Esophagus (tissue), 2 donors: ENCODE measurements around the gene NHP2. TPM values are rescaled to one million over a fixed set of nuclear protein-coding genes. Genes with fewer than 3 reads are reported as not detected.
A peak's percentile ranks its signal among the peaks of the same experiment; 100 is the strongest.

Source experiments
- H3K27ac ChIP-seq, 2 donors: one replicate each; pipeline ENCODE4 v1.5.1; 2013; ENCODE audit warnings: low read depth in 2 of 2, mild to moderate bottlenecking in 2 of 2, inconsistent platforms in 1 of 2, low read length in 1 of 2, moderate library complexity in 1 of 2
- H3K27me3 ChIP-seq, 2 donors: one replicate each; pipeline ENCODE4 v1.6.1; 2013; ENCODE audit warnings: low read length in 2 of 2, control low read depth in 1 of 2, mild to moderate bottlenecking in 1 of 2; ENCODE audit not compliant: insufficient read depth in 2 of 2, control insufficient read depth in 1 of 2
- H3K36me3 ChIP-seq, 2 donors: one replicate each; pipeline ENCODE4 v1.6.1; 2013; ENCODE audit warnings: low read length in 1 of 2; ENCODE audit not compliant: control insufficient read depth in 2 of 2, insufficient read depth in 2 of 2
- H3K4me1 ChIP-seq, 2 donors: one replicate each; pipeline ENCODE4 v1.6.1; 2013; ENCODE audit warnings: low read length in 1 of 2; ENCODE audit not compliant: control insufficient read depth in 2 of 2, insufficient read depth in 2 of 2
- H3K4me3 ChIP-seq, 2 donors: one replicate each; pipeline ENCODE4 v1.5.1; 2013; ENCODE audit warnings: low read length in 2 of 2, mild to moderate bottlenecking in 2 of 2, low read depth in 1 of 2, moderate library complexity in 1 of 2
- H3K9me3 ChIP-seq, 2 donors: one replicate each; pipeline ENCODE4 v1.6.1; 2013; ENCODE audit warnings: mild to moderate bottlenecking in 2 of 2, low read depth in 1 of 2, low read length in 1 of 2, moderate library complexity in 1 of 2; ENCODE audit not compliant: control insufficient read depth in 2 of 2, insufficient read depth in 1 of 2
- WGBS, 2 donors: extraction: QIAGEN DNeasy Blood & Tissue Kit; methylation state at CpG; one replicate each; pipeline ENCODE4 v1.1.7; 2013; 5-methylcytosine and 5-hydroxymethylcytosine counted together
- polyA plus RNA-seq, 2 donors: library from polyadenylated mRNA; stranded (reverse); fragments of 200-250 nt; gene quantifications; one replicate each; pipeline ENCODE4 v1.2.3, GENCODE V29; 2013
- donor health status: healthy with polysubstance abuse.
- donor health status: Bipolar disorder and iron deficiency.

Gene NHP2
- polyA plus RNA-seq, 2 donors = 126 to 238 TPM

GRCh38 chr5:178112545-178112944 lies 41.1 kb downstream of the NHP2 start:
- Histone ChIP-seq H3K27ac (peak overlapping the region; percentile 88 to 92), H3K4me3 (no peak overlapping the region), H3K27me3 (no peaks in the 10 kb centered on the region), H3K4me1 (peaks cover 4 to 21% of the 10 kb centered on the region in 2 donors), H3K9me3 (peaks cover 0 to 2% of the 10 kb centered on the region in 2 donors), H3K36me3 (peaks cover 0 to 7% of the 10 kb centered on the region in 2 donors)
- WGBS, 2 donors = 61 to 63% methylated on average over 5 of the region's 5 CpGs

- Histone ChIP-seq H3K27me3 (no peaks in the 10 kb centered on the region), H3K4me1 (peaks cover 5 to 20% of the 10 kb centered on the region in 2 donors), H3K36me3 (peaks cover 0 to 7% of the 10 kb centered on the region in 2 donors), H3K9me3 (peaks cover 0 to 2% of the 10 kb centered on the region in 2 donors), H3K27ac (peak overlapping the region; percentile 88 to 92), H3K4me3 (no peak overlapping the region)
- WGBS, 2 donors = 37 to 39% methylated on average over 3 of the region's 3 CpGs
Measured at GRCh38 chr5:178111925-178112324, 41.8 kb downstream of the NHP2 start.

- Histone ChIP-seq H3K4me1 (peaks cover 7 to 26% of the 10 kb centered on the region in 2 donors), H3K4me3 (no peak overlapping the region), H3K27me3 (no peaks in the 10 kb centered on the region), H3K36me3 (peaks cover 0 to 3% of the 10 kb centered on the region in 2 donors), H3K9me3 (no peaks in the 10 kb centered on the region), H3K27ac (peak overlapping the region in 1 of 2 donors; percentile 53)
- 91% methylated on average over 8 to 9 of the region's 9 CpGs for WGBS, 2 donors
Measured at GRCh38 chr5:178110511-178110910, 43.2 kb downstream of the NHP2 start.

- H3K4me1 ChIP-seq = peaks cover 10 to 24% of the 10 kb centered on the region in 2 donors
- H3K27me3 ChIP-seq = no peaks in the 10 kb centered on the region
- H3K36me3 ChIP-seq = no peaks in the 10 kb centered on the region
- H3K9me3 ChIP-seq = no peaks in the 10 kb centered on the region
- no peak overlapping the region for H3K4me3 ChIP-seq
- H3K27ac ChIP-seq = peak overlapping the region; percentile 86 to 92
Measured at GRCh38 chr5:178108966-178109365, 44.7 kb downstream of the NHP2 start.

- WGBS, 2 donors = 51 to 53% methylated on average over 7 of the region's 7 CpGs
- H3K4me1 ChIP-seq = peaks cover 10 to 24% of the 10 kb centered on the region in 2 donors
Measured at GRCh38 chr5:178108446-178108845, 45.2 kb downstream of the NHP2 start.

GRCh38 chr5:178107756-178108310 lies 45.9 kb downstream of the NHP2 start:
- Histone ChIP-seq H3K36me3 (no peaks in the 10 kb centered on the region), H3K4me3 (no peak overlapping the region), H3K27me3 (no peaks in the 10 kb centered on the region), H3K27ac (peak overlapping the region; percentile 86 to 92), H3K9me3 (no peaks in the 10 kb centered on the region), H3K4me1 (peaks cover 10 to 22% of the 10 kb centered on the region in 2 donors)
- WGBS, 2 donors = 52 to 59% methylated on average over 5 of the region's 5 CpGs

More at GRCh38 chr5:178108446-178108845, 45.2 kb downstream of the NHP2 start:
- Histone ChIP-seq H3K4me3 (peak overlapping the region in 1 of 2 donors; percentile 11), H3K27ac (peak overlapping the region; percentile 86 to 92), H3K27me3 (no peaks in the 10 kb centered on the region), H3K9me3 (no peaks in the 10 kb centered on the region), H3K36me3 (no peaks in the 10 kb centered on the region)

- no peaks in the 10 kb centered on the region for H3K9me3 ChIP-seq
- no peak overlapping the region for H3K4me3 ChIP-seq
- H3K4me1 ChIP-seq = peaks cover 10 to 22% of the 10 kb centered on the region in 2 donors
- WGBS, 2 donors = 64 to 70% methylated on average over 13 of the region's 13 CpGs
- no peaks in the 10 kb centered on the region for H3K27me3 ChIP-seq
- peak overlapping the region; percentile 52 to 54 for H3K27ac ChIP-seq
- no peaks in the 10 kb centered on the region for H3K36me3 ChIP-seq
Measured at GRCh38 chr5:178106556-178107239, 47.0 kb downstream of the NHP2 start.

GRCh38 chr5:178106086-178106485 lies 47.6 kb downstream of the NHP2 start:
- Histone ChIP-seq H3K9me3 (no peaks in the 10 kb centered on the region), H3K36me3 (no peaks in the 10 kb centered on the region), H3K4me1 (peaks cover 10 to 22% of the 10 kb centered on the region in 2 donors), H3K27ac (peak overlapping the region in 1 of 2 donors; percentile 54), H3K27me3 (no peaks in the 10 kb centered on the region), H3K4me3 (no peak overlapping the region)
- 69 to 70% methylated on average over 4 of the region's 4 CpGs for WGBS, 2 donors

- Histone ChIP-seq H3K27me3 (no peaks in the 10 kb centered on the region), H3K4me1 (peaks cover 10 to 25% of the 10 kb centered on the region in 2 donors)
- 27 to 34% methylated on average over 5 of the region's 5 CpGs for WGBS, 2 donors
Measured at GRCh38 chr5:178104492-178104891, 49.2 kb downstream of the NHP2 start.

More at GRCh38 chr5:178104492-178104891, 49.2 kb downstream of the NHP2 start:
- Histone ChIP-seq H3K9me3 (no peaks in the 10 kb centered on the region), H3K27ac (peak overlapping the region; percentile 58 to 79), H3K36me3 (no peaks in the 10 kb centered on the region), H3K4me3 (no peak overlapping the region)
